Measurements from ENCODE around the gene VSIR.

Gene VSIR

GRCh38 chr10:71731791-71732190 lies 41.5 kb downstream of the VSIR start:
- H3K9me3 ChIP-seq (ENCODE audit: control insufficient read depth, low read length), result no peaks in the 10 kb centered on the region
- no peak overlapping the region for H3K9ac ChIP-seq (ENCODE audit: low read length)
- no peaks in the 10 kb centered on the region for H3K36me3 ChIP-seq (ENCODE audit: control insufficient read depth, insufficient read depth, low read length, severe bottlenecking)
- DNase-seq (ENCODE audit: low read depth), result no peak
- H3K4me3 ChIP-seq (ENCODE audit: low read length), result no peak overlapping the region
- H3K4me1 ChIP-seq (ENCODE audit: control insufficient read depth, insufficient read depth, low read length), result peaks cover 18% of the 10 kb centered on the region
- H3K27me3 ChIP-seq (replicated peaks; ENCODE audit: control insufficient read depth, insufficient read depth, low read length), result peaks cover 5% of the 10 kb centered on the region

GRCh38 chr10:71729161-71729636 lies 44.1 kb downstream of the VSIR start:
- Histone ChIP-seq H3K9ac (ENCODE audit: low read length) (no peak overlapping the region), H3K9me3 (ENCODE audit: control insufficient read depth, low read length) (no peaks in the 10 kb centered on the region), H3K36me3 (ENCODE audit: control insufficient read depth, insufficient read depth, low read length, severe bottlenecking) (no peaks in the 10 kb centered on the region), H3K27me3 (replicated peaks; ENCODE audit: control insufficient read depth, insufficient read depth, low read length) (peaks cover 5% of the 10 kb centered on the region), H3K4me3 (ENCODE audit: low read length) (no peak overlapping the region), H3K4me1 (ENCODE audit: control insufficient read depth, insufficient read depth, low read length) (peaks cover 18% of the 10 kb centered on the region)
- DNase-seq (ENCODE audit: low read depth), result peak; percentile 29

- H3K4me1 ChIP-seq (ENCODE audit: control insufficient read depth, insufficient read depth, low read length), result peaks cover 18% of the 10 kb centered on the region
- peaks cover 5% of the 10 kb centered on the region for H3K27me3 ChIP-seq (replicated peaks; ENCODE audit: control insufficient read depth, insufficient read depth, low read length)
- no peak overlapping the region for H3K4me3 ChIP-seq (ENCODE audit: low read length)
- peak overlapping the region; percentile 2 for H3K9ac ChIP-seq (ENCODE audit: low read length)
- peaks cover under 1% of the 10 kb centered on the region for H3K9me3 ChIP-seq (ENCODE audit: control insufficient read depth, low read length)
- DNase-seq (ENCODE audit: low read depth), result peak; percentile 44
- no peaks in the 10 kb centered on the region for H3K36me3 ChIP-seq (ENCODE audit: control insufficient read depth, insufficient read depth, low read length, severe bottlenecking)
Measured at GRCh38 chr10:71727738-71728737, 45.3 kb downstream of the VSIR start.

- H3K4me3 ChIP-seq (ENCODE audit: low read length), result no peak overlapping the region
- peaks cover 8% of the 10 kb centered on the region for H3K9me3 ChIP-seq (ENCODE audit: control insufficient read depth, low read length)
- H3K27me3 ChIP-seq (replicated peaks; ENCODE audit: control insufficient read depth, insufficient read depth, low read length), result peaks cover 5% of the 10 kb centered on the region
- DNase-seq (ENCODE audit: low read depth), result no peak
- H3K4me1 ChIP-seq (ENCODE audit: control insufficient read depth, insufficient read depth, low read length), result peaks cover 18% of the 10 kb centered on the region
- no peaks in the 10 kb centered on the region for H3K36me3 ChIP-seq (ENCODE audit: control insufficient read depth, insufficient read depth, low read length, severe bottlenecking)
- peak overlapping the region; percentile 2 for H3K9ac ChIP-seq (ENCODE audit: low read length)
Measured at GRCh38 chr10:71727105-71727737, 46.1 kb downstream of the VSIR start.

- no peak overlapping the region for H3K9ac ChIP-seq (ENCODE audit: low read length)
- H3K36me3 ChIP-seq (ENCODE audit: control insufficient read depth, insufficient read depth, low read length, severe bottlenecking), result no peaks in the 10 kb centered on the region
- no peak for DNase-seq (ENCODE audit: low read depth)
- H3K9me3 ChIP-seq (ENCODE audit: control insufficient read depth, low read length), result peaks cover 8% of the 10 kb centered on the region
- no peak overlapping the region for H3K4me3 ChIP-seq (ENCODE audit: low read length)
- no peaks in the 10 kb centered on the region for H3K27me3 ChIP-seq (replicated peaks; ENCODE audit: control insufficient read depth, insufficient read depth, low read length)
- H3K4me1 ChIP-seq (ENCODE audit: control insufficient read depth, insufficient read depth, low read length), result peaks cover 18% of the 10 kb centered on the region
Measured at GRCh38 chr10:71726580-71727104, 46.7 kb downstream of the VSIR start.

GRCh38 chr10:71725998-71726579 lies 47.2 kb downstream of the VSIR start:
- Histone ChIP-seq H3K4me3 (ENCODE audit: low read length) (no peak overlapping the region), H3K9ac (ENCODE audit: low read length) (no peak overlapping the region), H3K36me3 (ENCODE audit: control insufficient read depth, insufficient read depth, low read length, severe bottlenecking) (no peaks in the 10 kb centered on the region), H3K4me1 (ENCODE audit: control insufficient read depth, insufficient read depth, low read length) (peaks cover 18% of the 10 kb centered on the region), H3K9me3 (ENCODE audit: control insufficient read depth, low read length) (peaks cover 8% of the 10 kb centered on the region), H3K27me3 (replicated peaks; ENCODE audit: control insufficient read depth, insufficient read depth, low read length) (no peaks in the 10 kb centered on the region)
- DNase-seq (ENCODE audit: low read depth), result peak; percentile 50

- Histone ChIP-seq H3K9me3 (ENCODE audit: control insufficient read depth, low read length) (peaks cover 8% of the 10 kb centered on the region), H3K27me3 (replicated peaks; ENCODE audit: control insufficient read depth, insufficient read depth, low read length) (no peaks in the 10 kb centered on the region), H3K36me3 (ENCODE audit: control insufficient read depth, insufficient read depth, low read length, severe bottlenecking) (no peaks in the 10 kb centered on the region), H3K4me3 (ENCODE audit: low read length) (no peak overlapping the region), H3K4me1 (ENCODE audit: control insufficient read depth, insufficient read depth, low read length) (peaks cover 18% of the 10 kb centered on the region), H3K9ac (ENCODE audit: low read length) (no peak overlapping the region)
- DNase-seq (ENCODE audit: low read depth), result no peak
Measured at GRCh38 chr10:71725249-71725648, 48.1 kb downstream of the VSIR start.

GRCh38 chr10:71724539-71724938 lies 48.8 kb downstream of the VSIR start:
- H3K4me1 ChIP-seq (ENCODE audit: control insufficient read depth, insufficient read depth, low read length), result peaks cover 18% of the 10 kb centered on the region
- no peak overlapping the region for H3K4me3 ChIP-seq (ENCODE audit: low read length)
- peaks cover 8% of the 10 kb centered on the region for H3K9me3 ChIP-seq (ENCODE audit: control insufficient read depth, low read length)
- no peaks in the 10 kb centered on the region for H3K27me3 ChIP-seq (replicated peaks; ENCODE audit: control insufficient read depth, insufficient read depth, low read length)
- no peaks in the 10 kb centered on the region for H3K36me3 ChIP-seq (ENCODE audit: control insufficient read depth, insufficient read depth, low read length, severe bottlenecking)
- DNase-seq (ENCODE audit: low read depth), result no peak
- H3K9ac ChIP-seq (ENCODE audit: low read length), result no peak overlapping the region

GRCh38 chr10:71723311-71723710 lies 50.0 kb downstream of the VSIR start:
- H3K4me3 ChIP-seq (ENCODE audit: low read length), result no peak overlapping the region

GRCh38 chr10:71722849-71723248 lies 50.5 kb downstream of the VSIR start:
- no peak for DNase-seq (ENCODE audit: low read depth)
- Histone ChIP-seq H3K36me3 (ENCODE audit: control insufficient read depth, insufficient read depth, low read length, severe bottlenecking) (no peaks in the 10 kb centered on the region), H3K9ac (ENCODE audit: low read length) (no peak overlapping the region), H3K4me1 (ENCODE audit: control insufficient read depth, insufficient read depth, low read length) (peaks cover 6% of the 10 kb centered on the region), H3K9me3 (ENCODE audit: control insufficient read depth, low read length) (peaks cover 8% of the 10 kb centered on the region), H3K4me3 (ENCODE audit: low read length) (no peak overlapping the region), H3K27me3 (replicated peaks; ENCODE audit: control insufficient read depth, insufficient read depth, low read length) (no peaks in the 10 kb centered on the region)

More at GRCh38 chr10:71723311-71723710, 50.0 kb downstream of the VSIR start:
- no peak overlapping the region for H3K9ac ChIP-seq (ENCODE audit: low read length)
- peaks cover 8% of the 10 kb centered on the region for H3K4me1 ChIP-seq (ENCODE audit: control insufficient read depth, insufficient read depth, low read length)
- H3K36me3 ChIP-seq (ENCODE audit: control insufficient read depth, insufficient read depth, low read length, severe bottlenecking), result no peaks in the 10 kb centered on the region
- DNase-seq (ENCODE audit: low read depth), result no peak
- no peaks in the 10 kb centered on the region for H3K27me3 ChIP-seq (replicated peaks; ENCODE audit: control insufficient read depth, insufficient read depth, low read length)
- peaks cover 8% of the 10 kb centered on the region for H3K9me3 ChIP-seq (ENCODE audit: control insufficient read depth, low read length)

- Histone ChIP-seq H3K9me3 (ENCODE audit: control insufficient read depth, low read length) (peaks cover 8% of the 10 kb centered on the region), H3K4me1 (ENCODE audit: control insufficient read depth, insufficient read depth, low read length) (peaks cover 12% of the 10 kb centered on the region), H3K9ac (ENCODE audit: low read length) (no peak overlapping the region), H3K36me3 (ENCODE audit: control insufficient read depth, insufficient read depth, low read length, severe bottlenecking) (no peaks in the 10 kb centered on the region), H3K27me3 (replicated peaks; ENCODE audit: control insufficient read depth, insufficient read depth, low read length) (no peaks in the 10 kb centered on the region), H3K4me3 (ENCODE audit: low read length) (no peak overlapping the region)
- DNase-seq (ENCODE audit: low read depth), result no peak
Measured at GRCh38 chr10:71721313-71721712, 52.0 kb downstream of the VSIR start.
